Suprapubic skin (tissue), 4 donors: ENCODE data around the gene NRAS. TPM values are rescaled to one million over a fixed set of nuclear protein-coding genes. Genes with fewer than 3 reads are reported as not detected.
A peak's percentile ranks its signal among the peaks of the same experiment; 100 is the strongest.

Source experiments
- DNase-seq, 2 donors: peaks; one replicate each; pipeline ENCODE4 v3.0.0-alpha.2; 2019; ENCODE audit warnings: low spot score in 2 of 2
- H3K27ac ChIP-seq: fragments of 200-600 bp; sonication (generic); one replicate; pipeline ENCODE4 v1.5.1; 2019
- H3K27me3 ChIP-seq: fragments of 200-600 bp; sonication (generic); one replicate; pipeline ENCODE4 v1.5.1; 2019
- H3K36me3 ChIP-seq: fragments of 200-600 bp; sonication (generic); one replicate; pipeline ENCODE4 v1.5.1; 2019
- H3K4me1 ChIP-seq: fragments of 200-600 bp; sonication (generic); one replicate; pipeline ENCODE4 v1.5.1; 2019
- H3K4me3 ChIP-seq: fragments of 200-600 bp; sonication (generic); one replicate; pipeline ENCODE4 v1.5.1; 2019; ENCODE audit warnings: mild to moderate bottlenecking
- H3K9me3 ChIP-seq: fragments of 200-600 bp; sonication (generic); one replicate; pipeline ENCODE4 v1.5.1; 2019
- CTCF ChIP-seq, 2 donors: fragments of 200-600 bp in 1 of 2; fragments of 450-650 bp in 1 of 2; sonication (generic) in 1 of 2; IDR thresholded peaks; one replicate each; pipeline ENCODE4 v1.5.1; 2016 to 2019; ENCODE audit warnings: antibody characterized with exemption in 2 of 2, mild to moderate bottlenecking in 1 of 2, moderate library complexity in 1 of 2
- EP300 ChIP-seq: sonication (generic); formaldehyde crosslinking; IDR thresholded peaks from one replicate; pipeline ENCODE4 v1.6.1; 2017; ENCODE audit warnings: antibody characterized with exemption
- POLR2A ChIP-seq, 2 donors: fragments of 450-650 bp; IDR thresholded peaks; one replicate each; pipeline ENCODE4 v1.6.1; 2017; ENCODE audit warnings: antibody characterized with exemption in 2 of 2, mild to moderate bottlenecking in 2 of 2, moderate library complexity in 2 of 2
- POLR2AphosphoS5 ChIP-seq, 3 donors: sonication (generic); formaldehyde crosslinking; IDR thresholded peaks; one replicate each; pipeline ENCODE4 v1.6.1; 2017; ENCODE audit warnings: antibody characterized with exemption in 3 of 3
- WGBS: methylation state at CpG from one replicate; pipeline ENCODE4 v1.1.5; 2018; 5-methylcytosine and 5-hydroxymethylcytosine counted together
- total RNA-seq, 4 donors: library from RNA; depleted of rRNA; stranded (reverse); fragments of >200 nt; gene quantifications; one replicate each; pipeline ENCODE4 v1.1.0, GENCODE V29; 2016

Gene NRAS
- total RNA-seq, 4 donors from 2014 or later, result 21.8 to 41.1 (median 33.3) TPM

GRCh38 chr1:114677691-114678090 lies 38.9 kb downstream of the NRAS start:
- DNase-seq, result no peak
- Histone ChIP-seq H3K27me3 (no peaks in the 10 kb centered on the region), H3K36me3 (no peaks in the 10 kb centered on the region), H3K9me3 (no peaks in the 10 kb centered on the region), H3K4me1 (no peaks in the 10 kb centered on the region), H3K27ac (no peak overlapping the region), H3K4me3 (no peak overlapping the region)
- WGBS, result 85% methylated on average over 5 of the region's 5 CpGs
- no peak for TF ChIP-seq POLR2AphosphoS5 (IDR thresholded peaks at IDR 0.05)
- no peak for TF ChIP-seq POLR2A (IDR thresholded peaks at IDR 0.05)
- no peak for TF ChIP-seq EP300
- TF ChIP-seq CTCF (IDR thresholded peaks at IDR 0.05), result no peak

- no peaks in the 10 kb centered on the region for H3K9me3 ChIP-seq
- H3K27ac ChIP-seq, result no peak overlapping the region
- H3K4me3 ChIP-seq, result no peak overlapping the region
- 91% methylated on average over 1 of the region's 1 CpG for WGBS
- no peaks in the 10 kb centered on the region for H3K27me3 ChIP-seq
- no peak for DNase-seq
- H3K4me1 ChIP-seq, result peaks cover 5% of the 10 kb centered on the region
- TF ChIP-seq CTCF (IDR thresholded peaks at IDR 0.05) (no peak), POLR2AphosphoS5 (IDR thresholded peaks at IDR 0.05) (no peak), POLR2A (IDR thresholded peaks at IDR 0.05) (no peak), EP300 (no peak)
- H3K36me3 ChIP-seq, result no peaks in the 10 kb centered on the region
Measured at GRCh38 chr1:114676115-114676514, 40.5 kb downstream of the NRAS start.

GRCh38 chr1:114671939-114672275 lies 44.7 kb downstream of the NRAS start:
- WGBS, result 73% methylated on average over 7 of the region's 7 CpGs
- no peak overlapping the region for H3K4me3 ChIP-seq
- H3K36me3 ChIP-seq, result no peaks in the 10 kb centered on the region
- H3K9me3 ChIP-seq, result no peaks in the 10 kb centered on the region
- H3K27ac ChIP-seq, result peak overlapping the region; percentile 93
- TF ChIP-seq POLR2A (IDR thresholded peaks at IDR 0.05), result no peak
- no peak for TF ChIP-seq POLR2AphosphoS5 (IDR thresholded peaks at IDR 0.05)
- TF ChIP-seq EP300, result no peak
- no peak for TF ChIP-seq CTCF (IDR thresholded peaks at IDR 0.05)
- no peaks in the 10 kb centered on the region for H3K27me3 ChIP-seq
- peaks cover 28% of the 10 kb centered on the region for H3K4me1 ChIP-seq
- no peak for DNase-seq

- Histone ChIP-seq H3K36me3 (no peaks in the 10 kb centered on the region), H3K27me3 (no peaks in the 10 kb centered on the region), H3K27ac (peak overlapping the region; percentile 93), H3K9me3 (no peaks in the 10 kb centered on the region), H3K4me3 (peak overlapping the region; percentile 72), H3K4me1 (peaks cover 28% of the 10 kb centered on the region)
- 62% methylated on average over 9 of the region's 9 CpGs for WGBS
- no peak for DNase-seq
- no peak for TF ChIP-seq POLR2A (IDR thresholded peaks at IDR 0.05)
- TF ChIP-seq EP300, result no peak
- no peak for TF ChIP-seq POLR2AphosphoS5 (IDR thresholded peaks at IDR 0.05)
- TF ChIP-seq CTCF (IDR thresholded peaks at IDR 0.05), result peak in 1 of 2 donors; percentile 13
Measured at GRCh38 chr1:114671011-114671938, 45.3 kb downstream of the NRAS start.
